A673 (cell line): ENCODE data around the gene UCK1. TPM values are rescaled to one million over a fixed set of nuclear protein-coding genes. Genes with fewer than 3 reads are reported as not detected.

Source experiments
- BruUV-seq: library from RNA; stranded (reverse); fragments of 400-500 nt; replicated peaks from 2 replicates; lab custom pipeline; 2021; lab: Mats Ljungman, UMichigan
- CTCF ChIA-PET: fragments of 300-600 bp; sonication (Branson Sonifier 250); formaldehyde crosslinking; loops from one replicate; lab custom pipeline; 2022; ENCODE audit warnings: antibody characterized with exemption; lab: Charles Lee
- POLR2A ChIA-PET: fragments of 300-600 bp; sonication (Branson Sonifier 250); formaldehyde crosslinking; loops from one replicate; lab custom pipeline; 2022; ENCODE audit warnings: antibody characterized with exemption; ENCODE audit not compliant: low non-redundant PET; lab: Charles Lee
- DNase-seq: peaks from one replicate; pipeline ENCODE4 v3.0.0-alpha.2; 2015; ENCODE audit warnings: low spot score
- H3K27ac ChIP-seq: fragments of 200-600 bp; sonication (generic); 2 replicates; pipeline ENCODE4 v1.5.1; 2016; ENCODE audit warnings: mixed run types, low read depth, mild to moderate bottlenecking, mixed read lengths, antibody characterized with exemption, low read length; ENCODE audit not compliant: poor library complexity, severe bottlenecking
- H3K27me3 ChIP-seq: fragments of 200-600 bp; sonication (generic); replicated peaks from 2 replicates; pipeline ENCODE4 v1.6.1; 2017; ENCODE audit warnings: mixed run types, low read depth, mild to moderate bottlenecking, mixed read lengths, antibody characterized with exemption, low read length; ENCODE audit not compliant: insufficient read depth, poor library complexity
- H3K36me3 ChIP-seq: fragments of 200-600 bp; sonication (generic); 2 replicates; pipeline ENCODE4 v1.6.1; 2016; ENCODE audit warnings: mixed run types, mild to moderate bottlenecking, mixed read lengths, antibody characterized with exemption, low read length; ENCODE audit not compliant: insufficient read depth, poor library complexity, severe bottlenecking
- H3K4me1 ChIP-seq: fragments of 200-600 bp; sonication (generic); 2 replicates; pipeline ENCODE4 v1.6.1; 2017; ENCODE audit warnings: mixed run types, mild to moderate bottlenecking, mixed read lengths, antibody characterized with exemption, low read length; ENCODE audit not compliant: insufficient read depth, poor library complexity, severe bottlenecking
- H3K4me3 ChIP-seq: fragments of 200-600 bp; sonication (generic); 2 replicates; pipeline ENCODE4 v1.5.1; 2016; ENCODE audit warnings: low read depth, mixed run types, mild to moderate bottlenecking, mixed read lengths, low read length; ENCODE audit not compliant: poor library complexity, severe bottlenecking
- H3K9me3 ChIP-seq: fragments of 200-600 bp; sonication (generic); 2 replicates; pipeline ENCODE4 v1.6.1; 2016; ENCODE audit warnings: mixed run types, low read depth, mild to moderate bottlenecking, mixed read lengths, antibody characterized with exemption, low read length; ENCODE audit not compliant: poor library complexity, severe bottlenecking
- EZH2 ChIP-seq: fragments of 200-600 bp; sonication (generic); IDR thresholded peaks from 2 replicates; pipeline ENCODE4 v1.6.1; 2017; ENCODE audit warnings: borderline replicate concordance, low read depth, mild to moderate bottlenecking, mixed read lengths, antibody characterized with exemption, low read length; ENCODE audit not compliant: poor library complexity, severe bottlenecking
- intact Hi-C: fragments of 100-400 bp; cut with micrococcal nuclease; formaldehyde crosslinking; loops from one replicate; pipeline ENCODE4 v1.10.0; 2022; ENCODE audit not compliant: unreplicated experiment
- total RNA-seq: library from RNA; stranded (reverse); gene quantifications from 2 replicates; pipeline ENCODE4 v1.2.3, GENCODE V29; 2021
- TF ChIP-seq, protein P1 (sequence below): fragments of 300-800, 200-600 bp; sonication (generic); conservative IDR thresholded peaks from 2 replicates; pipeline ENCODE4 v1.5.1; 2017; ENCODE audit warnings: low read depth, mild to moderate bottlenecking, antibody characterized with exemption, low read length, moderate library complexity, mixed read lengths

Gene UCK1
- total RNA-seq, 1 experiment from 2014 or later, result 51.6 TPM

DNA sequence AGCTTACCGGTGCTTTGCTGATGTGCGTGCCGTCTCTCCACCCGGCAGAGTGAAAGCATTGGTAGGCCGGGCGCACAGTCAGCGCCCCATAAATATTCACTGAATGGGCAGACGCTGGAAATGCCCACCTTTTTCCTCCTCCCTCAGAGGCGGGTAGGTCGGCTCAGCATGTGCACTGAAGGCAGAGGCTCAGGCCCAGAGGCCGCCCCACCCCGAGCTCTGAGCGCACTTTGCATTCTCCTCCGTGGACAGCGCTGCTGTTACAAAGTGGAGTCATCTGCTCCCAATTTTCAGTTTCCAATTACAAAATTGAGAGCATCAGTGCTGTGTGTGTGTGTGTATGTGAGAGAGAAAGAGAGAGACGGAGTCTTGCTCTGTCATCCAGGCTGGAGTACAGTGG is 10.6 kb downstream of the UCK1 start:
- no TSS peak for BruUV-seq
- peaks cover 80% of the 10 kb centered on the region for H3K36me3 ChIP-seq

DNA sequence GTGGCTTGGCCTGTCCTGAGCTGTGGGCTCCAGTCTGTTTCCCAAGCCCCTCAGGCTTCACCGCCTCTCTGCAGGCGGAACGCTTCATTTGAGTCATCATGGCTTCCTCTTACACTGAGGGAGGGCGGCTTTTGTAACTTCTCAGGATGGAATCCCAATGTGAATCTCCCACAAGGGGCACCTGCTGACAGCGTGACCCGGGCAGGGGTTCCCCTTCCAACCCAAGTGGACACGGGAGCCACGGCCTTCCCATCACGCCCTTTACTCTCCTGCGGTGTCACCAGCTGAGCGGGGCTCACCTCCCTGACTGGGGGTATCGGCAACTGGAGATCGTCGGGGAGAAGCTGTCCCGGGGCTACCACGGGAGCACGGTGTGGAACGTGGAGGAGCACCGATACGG is 12.5 kb downstream of the UCK1 start:
- no peaks in the 10 kb centered on the region for H3K27me3 ChIP-seq
- no peaks in the 10 kb centered on the region for H3K9me3 ChIP-seq
- CTCF ChIA-PET, result no interaction called here
- peaks cover 73% of the 10 kb centered on the region for H3K36me3 ChIP-seq
- POLR2A ChIA-PET, result no interaction called here
- no peak overlapping the region for H3K27ac ChIP-seq
- BruUV-seq, result no TSS peak
- no peaks in the 10 kb centered on the region for H3K4me1 ChIP-seq
- DNase-seq, result no peak
- intact Hi-C loops, result no loop called here
- no peak for TF ChIP-seq EZH2
- TF ChIP-seq, protein P1, sequence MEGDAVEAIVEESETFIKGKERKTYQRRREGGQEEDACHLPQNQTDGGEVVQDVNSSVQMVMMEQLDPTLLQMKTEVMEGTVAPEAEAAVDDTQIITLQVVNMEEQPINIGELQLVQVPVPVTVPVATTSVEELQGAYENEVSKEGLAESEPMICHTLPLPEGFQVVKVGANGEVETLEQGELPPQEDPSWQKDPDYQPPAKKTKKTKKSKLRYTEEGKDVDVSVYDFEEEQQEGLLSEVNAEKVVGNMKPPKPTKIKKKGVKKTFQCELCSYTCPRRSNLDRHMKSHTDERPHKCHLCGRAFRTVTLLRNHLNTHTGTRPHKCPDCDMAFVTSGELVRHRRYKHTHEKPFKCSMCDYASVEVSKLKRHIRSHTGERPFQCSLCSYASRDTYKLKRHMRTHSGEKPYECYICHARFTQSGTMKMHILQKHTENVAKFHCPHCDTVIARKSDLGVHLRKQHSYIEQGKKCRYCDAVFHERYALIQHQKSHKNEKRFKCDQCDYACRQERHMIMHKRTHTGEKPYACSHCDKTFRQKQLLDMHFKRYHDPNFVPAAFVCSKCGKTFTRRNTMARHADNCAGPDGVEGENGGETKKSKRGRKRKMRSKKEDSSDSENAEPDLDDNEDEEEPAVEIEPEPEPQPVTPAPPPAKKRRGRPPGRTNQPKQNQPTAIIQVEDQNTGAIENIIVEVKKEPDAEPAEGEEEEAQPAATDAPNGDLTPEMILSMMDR, result no peak
- H3K4me3 ChIP-seq, result no peak overlapping the region

More for the DNA sequence above, 10.6 kb downstream of the UCK1 start:
- no peak overlapping the region for H3K4me3 ChIP-seq
- CTCF ChIA-PET, result no interaction called here
- TF ChIP-seq, protein P1, result no peak
- TF ChIP-seq EZH2, result no peak
- H3K4me1 ChIP-seq, result no peaks in the 10 kb centered on the region
- intact Hi-C loops, result no loop called here
- no peak overlapping the region for H3K27ac ChIP-seq
- no peaks in the 10 kb centered on the region for H3K9me3 ChIP-seq
- DNase-seq, result no peak
- POLR2A ChIA-PET, result no interaction called here
- no peaks in the 10 kb centered on the region for H3K27me3 ChIP-seq

DNA sequence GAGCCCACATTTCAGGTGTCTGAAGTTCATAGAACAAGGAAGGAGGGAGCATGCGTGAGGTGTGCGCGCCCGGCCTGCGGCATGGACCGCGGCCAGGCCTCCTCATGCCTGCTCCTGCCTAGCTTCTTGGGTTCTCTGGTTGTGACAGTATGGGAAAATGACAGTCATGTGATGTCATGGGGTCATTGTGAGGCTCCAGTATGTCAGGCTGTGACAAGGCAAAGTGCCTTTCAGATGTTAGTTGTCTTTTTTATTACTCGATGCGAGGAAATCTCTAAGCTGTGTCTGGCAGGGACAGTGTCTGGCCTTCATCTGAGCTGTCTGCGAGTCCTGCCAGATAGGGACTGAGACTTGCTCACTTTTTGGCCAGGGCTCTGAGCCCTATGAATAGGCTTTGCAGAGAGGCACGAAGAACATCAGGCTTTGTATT is 13.3 kb downstream of the UCK1 start:
- TF ChIP-seq, protein P1, result no peak
- TF ChIP-seq EZH2, result no peak
- CTCF ChIA-PET, result no interaction called here
- POLR2A ChIA-PET, result no interaction called here
- intact Hi-C loops, result no loop called here
- Histone ChIP-seq H3K4me3 (no peak overlapping the region), H3K4me1 (no peaks in the 10 kb centered on the region), H3K27me3 (no peaks in the 10 kb centered on the region), H3K27ac (no peak overlapping the region), H3K9me3 (no peaks in the 10 kb centered on the region), H3K36me3 (peaks cover 65% of the 10 kb centered on the region)
- no peak for DNase-seq
- BruUV-seq, result no TSS peak
